ENCODE measurements around the gene PARVB.

PARVB gene

DNA sequence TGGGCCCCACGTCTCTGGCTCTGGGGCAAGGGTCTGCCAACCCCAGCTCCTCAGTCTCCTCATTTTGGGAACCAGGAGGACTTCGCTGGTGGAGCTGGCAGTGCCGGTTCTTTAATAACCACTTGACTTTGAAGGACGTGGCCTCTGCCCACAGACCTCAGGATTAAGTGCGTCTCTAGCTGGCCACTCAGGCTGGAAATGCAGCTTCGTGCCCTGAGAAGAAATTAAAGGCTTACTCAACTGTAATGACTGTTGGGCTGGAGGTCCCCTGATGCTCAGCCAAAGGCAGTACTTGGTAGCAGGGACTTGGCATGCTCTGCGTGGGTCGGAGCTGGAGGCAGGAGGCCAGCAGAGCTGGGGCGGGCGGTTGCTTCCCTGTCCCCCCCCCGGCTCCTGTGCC is 139.9 kb downstream of the PARVB start:
- DNase-seq = no peak

DNA sequence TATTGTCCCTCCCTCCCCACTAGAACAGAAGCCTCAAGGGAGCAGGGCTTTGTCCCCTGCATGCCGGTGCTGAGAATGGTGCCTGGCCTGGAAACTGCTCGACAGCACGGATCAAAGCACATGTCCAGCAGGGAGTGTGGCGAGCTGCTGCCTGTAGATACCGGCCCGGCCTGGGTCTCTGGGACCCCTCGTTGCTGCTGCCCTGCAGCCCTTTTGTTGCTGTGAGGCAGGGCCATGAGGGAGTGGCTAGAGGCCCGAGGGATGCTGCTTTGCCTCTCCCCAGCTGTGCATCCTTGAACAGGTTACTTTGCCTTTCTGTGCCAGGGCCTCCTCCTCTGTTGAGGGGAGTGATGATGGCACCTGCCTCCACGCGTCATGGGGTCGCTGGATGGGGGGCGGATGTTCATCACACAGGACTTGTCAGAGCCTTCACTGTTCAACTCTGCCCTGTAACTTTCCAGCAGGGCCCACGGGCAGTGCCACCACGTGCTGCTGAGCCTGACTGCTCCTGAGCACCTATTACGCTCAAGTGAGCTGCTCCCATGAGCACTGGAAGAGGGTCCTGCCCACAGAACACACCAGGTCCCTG is 141.3 kb downstream of the PARVB start:
- no peak for DNase-seq

DNA sequence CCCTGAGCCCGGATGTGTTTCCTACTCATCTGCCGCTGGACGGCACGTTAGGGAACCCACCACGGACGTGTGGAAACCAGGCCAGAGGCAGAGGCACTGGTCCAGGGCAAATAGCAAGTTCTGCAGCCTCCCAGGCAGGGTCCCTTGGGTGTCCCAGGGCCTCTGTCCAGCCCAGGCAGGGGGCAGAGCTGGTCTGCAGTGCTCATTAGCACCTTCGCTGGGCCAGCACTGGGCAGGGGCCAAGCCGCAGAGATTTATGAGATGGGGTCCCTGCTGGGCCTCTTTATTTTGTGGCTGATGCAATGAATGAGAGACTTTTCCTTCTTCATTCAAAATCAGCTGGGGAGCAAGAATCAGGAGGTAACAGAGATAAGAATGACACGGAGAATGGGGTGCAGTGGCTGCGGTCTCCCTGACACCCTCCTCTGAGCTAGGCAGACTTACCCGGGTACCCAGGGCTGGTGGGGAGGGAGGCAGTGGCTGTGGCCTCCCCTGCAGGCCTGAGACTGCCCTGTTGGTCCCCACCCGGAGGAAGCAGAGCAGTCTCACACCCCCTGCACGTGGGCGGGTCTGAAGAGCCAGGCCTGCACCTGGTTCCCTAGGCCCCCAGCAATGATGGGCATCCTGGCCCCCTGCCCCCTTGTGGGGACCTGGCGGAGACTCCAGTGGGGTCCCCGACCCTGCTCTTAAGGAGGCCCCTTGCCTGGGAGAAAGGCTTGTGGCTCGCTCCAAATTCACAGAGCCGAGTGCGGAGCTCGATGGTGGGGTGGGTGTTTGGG is 142.6 kb downstream of the PARVB start:
- no peak for DNase-seq

DNA sequence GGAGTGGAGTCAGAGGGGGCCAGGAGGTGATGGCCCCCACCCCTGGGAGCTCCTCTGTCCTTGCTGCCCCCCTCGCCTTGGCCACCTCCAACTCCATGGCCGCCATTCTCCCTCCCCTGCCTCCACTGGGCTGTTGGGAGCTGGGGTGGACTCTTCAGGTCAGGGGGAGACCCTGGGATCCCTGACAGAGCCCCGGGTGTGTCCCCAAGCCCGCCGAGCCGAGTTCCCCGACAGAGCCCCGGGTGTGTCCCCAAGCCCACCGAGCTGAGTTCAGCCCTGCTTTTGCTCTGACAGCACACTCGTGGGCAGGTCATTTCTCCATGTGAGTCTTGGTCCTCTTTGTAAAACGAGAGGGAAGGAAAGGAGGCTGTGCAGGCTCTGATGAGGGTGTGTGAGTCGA is 143.4 kb downstream of the PARVB start:
- no peak for DNase-seq

DNA sequence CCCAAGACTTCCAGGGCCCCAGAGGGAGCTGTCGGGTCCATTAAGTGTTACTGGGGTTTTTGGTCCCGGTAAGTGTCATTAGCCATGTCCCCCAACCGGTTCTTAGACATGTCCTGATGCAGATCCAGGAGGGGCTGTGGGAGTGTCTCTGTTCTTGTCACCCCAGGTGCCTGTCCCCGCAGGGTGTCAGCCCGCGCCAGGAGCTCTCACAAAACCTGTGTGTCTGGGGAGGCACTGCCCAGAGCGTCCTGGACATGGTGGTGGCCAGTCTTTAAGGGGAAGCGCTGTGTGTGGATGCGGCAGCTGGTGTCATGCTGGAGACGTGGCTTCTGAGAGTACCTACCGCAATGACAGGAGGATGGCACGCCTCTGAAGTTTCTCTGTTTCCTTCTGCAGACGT is 144.1 kb downstream of the PARVB start:
- DNase-seq = no peak

DNA sequence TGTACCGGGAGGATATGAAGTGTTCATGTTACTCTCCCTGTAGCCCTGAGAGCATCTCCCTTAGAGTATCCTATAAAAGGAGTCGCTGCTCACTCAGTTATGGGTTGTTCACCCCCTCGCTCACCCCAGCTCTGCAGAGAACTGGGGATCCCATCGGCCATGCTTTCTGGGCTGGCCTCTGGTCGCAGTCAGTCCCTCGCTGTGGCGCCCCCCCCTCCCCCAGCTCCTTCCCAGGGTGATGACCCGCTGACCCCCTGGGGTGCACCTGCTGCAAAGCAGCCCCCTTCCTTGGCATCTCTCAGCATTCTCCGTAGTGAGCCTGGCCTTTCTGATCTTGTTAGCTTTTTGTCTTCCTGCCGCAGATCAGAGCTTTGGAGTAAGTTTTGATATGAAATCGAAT is 146.4 kb downstream of the PARVB start:
- DNase-seq = no peak

DNA sequence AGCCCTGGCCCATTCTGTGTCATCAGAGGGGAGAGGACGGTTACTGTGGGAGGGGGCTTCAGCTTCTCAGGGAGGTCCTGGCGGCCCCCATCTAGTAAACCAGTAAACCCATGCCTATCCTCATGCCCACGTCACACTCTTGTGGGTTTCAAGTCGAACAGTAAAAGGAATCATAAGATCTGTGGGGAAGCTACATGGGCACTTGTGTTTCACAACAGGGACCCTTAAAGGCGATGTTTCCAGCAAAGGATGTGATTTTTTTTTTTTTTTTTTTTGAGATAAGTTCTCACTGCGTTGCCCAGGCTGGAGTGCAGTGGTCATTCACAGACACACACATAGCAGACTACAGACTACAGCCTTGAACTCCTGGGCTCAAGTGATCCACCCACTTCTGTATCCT is 147.5 kb downstream of the PARVB start:
- peak; percentile 80 for DNase-seq

DNA sequence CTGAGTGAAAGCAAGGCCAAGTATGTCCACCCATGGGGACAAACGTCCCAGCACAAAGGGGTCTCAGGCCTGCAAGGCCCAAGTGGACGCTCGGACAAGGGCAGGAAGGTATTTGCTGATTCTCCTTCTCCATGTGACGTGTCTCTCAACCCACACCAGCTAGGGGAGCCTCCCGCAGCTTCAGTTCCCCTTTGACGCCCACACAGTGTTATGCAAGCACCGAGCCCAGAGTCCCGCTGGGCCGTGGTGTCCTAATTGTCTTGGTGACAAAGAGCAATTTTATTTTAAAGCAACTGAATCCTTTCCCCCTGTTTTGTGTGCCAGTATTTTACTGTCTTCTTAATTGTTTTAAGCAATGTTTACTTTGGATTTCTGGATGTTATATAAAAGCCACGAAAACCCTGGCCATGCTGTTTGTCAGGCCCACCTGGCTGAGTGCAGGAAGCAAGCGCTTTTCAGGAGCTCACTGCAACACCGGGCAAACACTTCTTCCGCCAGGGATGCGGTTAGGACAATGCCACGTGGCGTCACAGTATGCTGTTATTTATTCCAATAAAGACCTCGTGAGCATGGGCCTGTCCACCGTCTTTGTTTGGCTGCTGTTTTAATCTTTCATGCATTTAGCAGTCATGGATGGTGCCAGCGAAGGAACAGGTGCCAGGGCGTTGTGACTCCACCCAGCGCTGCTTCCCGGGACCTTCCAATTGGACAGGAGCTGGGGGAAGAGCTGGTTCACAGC is 148.4 kb downstream of the PARVB start:
- DNase-seq = peak; percentile 99

DNA sequence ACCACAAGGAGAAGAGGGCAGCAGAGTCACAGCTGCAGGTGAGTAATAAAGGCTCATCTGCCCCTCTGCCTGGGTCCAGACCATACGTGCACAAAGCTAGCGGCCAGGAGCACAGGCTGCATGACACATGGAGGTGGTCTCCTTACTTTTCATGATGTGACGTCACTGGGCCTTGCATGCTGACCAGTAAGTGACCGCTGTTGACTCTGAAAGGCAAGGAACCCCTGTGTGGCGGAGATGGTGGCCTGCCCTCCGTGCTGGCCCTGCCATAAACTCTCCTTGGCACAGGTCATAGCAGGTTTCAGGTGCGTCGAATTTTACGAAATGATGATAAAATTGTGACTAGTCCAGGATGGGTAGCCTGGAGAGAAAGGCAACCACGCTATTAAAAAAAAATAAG is 149.1 kb downstream of the PARVB start:
- no peak for DNase-seq

DNA sequence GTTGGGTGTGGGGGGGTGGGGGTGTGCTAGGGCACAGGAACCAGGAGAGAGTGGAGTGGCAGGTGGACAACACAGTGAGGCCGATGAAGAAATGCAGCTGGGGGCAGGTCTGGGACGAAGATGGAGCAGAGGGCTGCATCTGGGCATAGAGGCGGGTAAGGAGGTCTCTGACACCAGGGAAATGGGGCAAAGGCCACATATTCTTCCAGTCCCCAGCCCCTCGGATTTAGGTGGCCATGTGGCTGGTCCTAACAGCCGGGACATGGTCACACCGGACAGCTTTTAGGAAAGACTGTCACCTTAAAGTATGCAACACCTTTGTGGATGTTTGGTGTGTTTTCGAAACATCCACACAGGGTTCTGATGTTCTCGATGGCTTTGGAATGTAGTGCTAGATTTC is 151.6 kb downstream of the PARVB start:
- no peak for DNase-seq

DNA sequence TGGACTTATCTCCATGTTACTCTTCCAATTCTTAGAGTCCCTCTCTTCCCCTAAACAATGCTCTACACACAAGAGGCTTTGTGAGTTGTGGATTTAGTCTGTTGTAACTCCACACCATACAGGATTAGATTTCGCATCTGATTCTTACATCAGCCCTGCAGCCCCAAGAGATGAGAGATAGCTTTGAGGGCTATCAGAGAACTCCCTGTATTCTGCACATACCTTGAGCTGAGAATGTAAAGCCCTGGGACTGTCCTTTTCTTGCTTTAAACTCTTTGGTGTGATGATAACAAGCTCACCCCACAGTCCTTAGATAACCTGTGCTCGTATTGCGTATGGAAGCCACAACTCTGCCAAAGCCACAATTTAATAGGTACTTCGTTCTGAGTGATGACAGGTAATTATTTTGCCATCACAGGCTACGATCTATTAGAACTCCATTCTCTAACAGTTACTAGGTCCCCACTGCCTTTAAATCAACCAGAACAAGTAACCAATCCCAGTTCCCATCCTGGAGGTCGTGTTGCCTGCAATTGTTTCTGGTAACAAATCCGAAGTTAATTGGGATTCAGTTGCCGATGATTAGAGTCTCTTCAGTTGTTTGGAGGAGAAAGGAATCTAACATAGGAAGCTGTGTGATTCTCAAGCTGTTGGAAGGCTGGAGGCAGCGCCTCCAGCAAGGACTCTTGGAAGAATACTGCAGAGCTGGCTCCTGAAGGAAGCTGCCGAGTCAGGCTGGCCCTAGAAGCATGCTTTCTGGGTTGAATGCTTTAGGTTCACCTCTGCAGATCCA is 155.3 kb downstream of the PARVB start:
- no peak for DNase-seq

DNA sequence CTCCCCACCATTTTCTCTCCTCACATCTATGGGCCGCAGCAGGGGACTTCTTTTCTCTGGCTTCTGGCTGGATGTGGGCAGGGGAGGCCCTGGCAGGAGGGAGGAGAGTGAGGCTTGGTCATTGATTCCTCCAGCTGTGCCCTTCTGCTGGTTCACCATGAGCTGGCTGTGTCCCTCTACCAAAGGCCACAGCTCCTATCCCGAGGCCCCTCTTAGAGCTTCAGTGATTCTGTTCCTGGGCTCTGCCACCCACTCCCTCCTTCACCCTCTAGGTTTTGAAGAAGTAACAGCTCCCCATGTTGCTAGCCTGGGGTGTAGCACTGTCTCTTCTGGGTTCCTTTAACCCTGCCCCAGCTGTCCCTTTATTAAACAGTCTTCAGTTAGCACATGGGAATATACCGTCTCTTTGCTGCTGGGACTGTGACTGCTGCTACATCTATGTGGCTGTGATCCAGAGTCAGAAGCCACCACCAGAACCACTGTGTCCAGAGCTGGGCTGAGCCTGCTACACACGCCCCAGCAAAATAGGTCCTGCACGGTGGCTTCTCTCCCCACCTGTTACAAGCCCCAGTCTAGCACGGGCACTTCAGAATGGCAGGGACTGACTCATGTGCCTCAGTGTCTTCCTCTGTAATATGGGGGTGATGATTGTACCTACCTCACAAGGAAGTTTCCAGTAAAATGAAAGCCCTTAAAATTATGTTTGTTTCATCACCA is 156.0 kb downstream of the PARVB start:
- peak; percentile 15 for DNase-seq

DNA sequence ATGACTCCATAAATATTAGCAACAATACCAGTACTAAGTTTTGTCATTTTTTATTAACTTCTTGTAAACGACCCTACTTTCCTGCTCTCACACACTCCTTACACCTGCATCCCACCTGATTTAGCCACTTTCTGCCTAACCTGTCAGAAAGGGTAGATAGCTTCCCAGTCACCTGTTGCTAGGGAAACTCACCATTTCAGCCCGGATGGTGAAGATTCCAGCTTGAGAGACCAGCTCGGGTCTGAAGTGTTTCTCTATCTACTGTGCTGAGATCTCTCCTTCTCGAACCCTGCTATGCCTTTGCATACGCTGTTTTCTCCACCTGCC is 156.6 kb downstream of the PARVB start, which contains the start of gene PARVG:
Gene PARVG (plus strand): TSS at position 220 of the 327 bp plus-strand sequence. CDS start 2,405 bp downstream, outside the sequence.
- DNase-seq = peak; percentile 32

DNA sequence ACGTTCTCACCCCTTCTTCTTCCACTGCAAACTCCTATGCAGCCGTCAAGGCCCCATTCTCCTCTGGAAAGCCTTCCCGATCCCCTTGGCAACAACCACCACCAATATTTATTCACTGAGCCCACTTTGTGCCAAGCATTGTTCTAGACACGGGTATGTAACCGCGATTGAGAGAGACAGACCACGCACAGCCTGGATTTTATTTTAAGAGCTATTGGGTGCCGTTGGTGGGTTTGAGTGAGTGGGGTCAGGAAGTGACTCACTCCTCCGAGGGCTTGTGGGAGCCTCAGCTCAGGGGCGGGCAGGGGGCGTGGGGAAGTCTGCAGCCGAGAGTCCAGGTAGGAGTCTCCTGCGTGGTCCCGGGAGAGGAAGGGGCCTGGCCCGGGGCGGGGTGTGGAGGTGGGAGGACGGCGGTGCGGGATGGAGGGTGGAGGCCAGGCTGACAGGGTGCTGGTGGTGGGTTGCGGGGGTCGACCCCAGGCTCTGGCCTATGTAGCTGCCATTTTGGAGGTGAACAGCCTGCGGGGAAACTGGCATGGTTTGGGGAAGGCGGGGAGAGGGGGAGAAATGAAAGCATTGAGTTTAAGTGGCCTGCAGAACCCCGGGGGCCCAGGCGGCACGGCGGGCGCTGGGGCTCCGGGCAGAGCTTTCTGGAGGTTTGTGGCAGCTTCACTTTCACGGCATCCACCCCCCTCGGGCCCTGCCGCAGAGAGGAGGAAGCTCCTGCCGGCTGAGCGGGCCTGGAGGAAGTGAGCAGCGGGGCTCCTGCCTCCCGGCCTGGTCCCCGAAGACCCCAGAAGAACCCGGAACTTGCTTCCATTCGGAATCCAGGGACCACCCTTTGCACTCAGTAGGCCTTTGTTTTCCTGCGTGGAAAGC is 157.2 kb downstream of the PARVB start:
- DNase-seq = peak; percentile 68

DNA sequence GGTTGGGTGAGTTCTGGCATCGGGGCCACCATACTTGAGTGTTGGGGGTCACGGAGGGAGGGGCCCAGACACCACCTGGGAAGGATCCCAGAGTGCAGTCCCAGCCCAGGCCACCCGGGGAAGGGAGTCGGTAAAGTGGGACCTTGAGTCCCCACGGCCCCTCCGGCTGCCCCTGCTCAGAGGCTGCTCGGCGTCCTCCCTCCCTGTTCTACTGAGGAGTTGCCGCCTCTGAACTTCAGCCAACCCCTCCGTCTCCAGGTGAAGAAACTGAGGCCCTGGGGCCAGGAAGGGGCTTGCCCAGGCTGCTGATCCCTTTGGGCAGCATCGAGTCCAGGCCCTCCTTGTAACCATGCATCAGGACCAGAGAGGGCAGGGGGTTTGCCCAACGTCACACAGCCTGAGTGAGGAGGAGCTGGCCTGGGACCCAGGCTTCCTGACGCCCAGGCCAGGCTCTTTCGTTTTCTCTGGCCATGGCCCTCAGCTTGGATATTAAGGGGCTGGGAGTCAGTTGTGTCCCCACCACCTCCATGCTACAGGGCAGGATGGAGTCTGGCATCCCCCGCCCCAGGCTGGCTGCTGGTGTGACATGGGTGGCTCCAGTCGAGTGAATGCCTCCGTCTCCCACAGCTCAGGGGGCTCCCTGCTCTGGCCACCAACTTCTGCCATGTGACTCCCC is 157.9 kb downstream of the PARVB start:
- DNase-seq = no peak

DNA sequence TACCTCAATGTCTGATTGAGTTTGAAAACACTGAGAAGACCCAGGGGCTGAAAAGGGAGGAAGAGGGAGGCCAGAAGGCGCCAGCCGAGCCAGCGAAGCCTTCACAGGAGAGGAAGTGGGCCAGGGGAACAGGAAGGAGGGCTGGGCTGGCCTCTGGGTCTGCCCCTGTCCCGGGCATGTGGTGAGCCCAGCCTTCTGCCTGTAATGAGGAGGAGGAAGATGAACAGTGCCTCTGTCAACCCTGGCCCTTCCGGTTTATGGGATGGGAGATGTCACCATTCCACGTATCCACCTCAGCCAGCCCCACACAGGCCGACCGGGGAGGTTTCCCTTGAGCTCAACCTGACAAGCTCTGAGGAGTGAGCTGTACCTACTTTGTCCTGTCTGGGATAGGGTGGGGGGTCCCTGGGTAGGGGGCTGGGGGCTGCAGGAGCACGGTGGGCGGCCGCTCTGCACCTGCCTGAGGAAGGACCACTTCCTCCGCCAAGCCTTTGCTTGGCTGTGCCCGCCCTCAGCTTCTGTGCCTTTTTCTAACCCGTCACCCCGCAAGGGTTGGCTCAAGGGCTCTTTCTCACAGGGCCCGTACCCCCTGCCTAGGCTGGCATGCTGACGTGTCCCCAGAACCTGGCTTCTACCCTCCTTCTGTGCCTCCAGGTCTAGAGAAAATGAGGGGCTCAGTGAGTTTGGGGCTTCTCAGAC is 158.6 kb downstream of the PARVB start:
- peak; percentile 85 for DNase-seq

DNA sequence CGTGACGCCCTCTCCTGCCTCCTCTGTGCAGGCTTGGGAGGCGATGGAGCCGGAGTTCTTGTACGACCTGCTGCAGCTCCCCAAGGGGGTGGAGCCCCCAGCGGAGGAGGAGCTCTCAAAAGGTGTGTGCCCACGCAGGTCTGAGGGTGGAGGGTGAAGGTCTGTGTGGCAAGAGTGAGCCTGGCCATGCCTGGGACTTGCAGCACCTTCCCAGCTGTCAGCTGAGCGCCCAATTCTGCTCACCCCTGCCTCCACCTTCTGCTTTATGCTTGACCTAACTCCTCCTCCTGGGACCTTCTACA is 159.1 kb downstream of the PARVB start:
- DNase-seq = no peak

DNA sequence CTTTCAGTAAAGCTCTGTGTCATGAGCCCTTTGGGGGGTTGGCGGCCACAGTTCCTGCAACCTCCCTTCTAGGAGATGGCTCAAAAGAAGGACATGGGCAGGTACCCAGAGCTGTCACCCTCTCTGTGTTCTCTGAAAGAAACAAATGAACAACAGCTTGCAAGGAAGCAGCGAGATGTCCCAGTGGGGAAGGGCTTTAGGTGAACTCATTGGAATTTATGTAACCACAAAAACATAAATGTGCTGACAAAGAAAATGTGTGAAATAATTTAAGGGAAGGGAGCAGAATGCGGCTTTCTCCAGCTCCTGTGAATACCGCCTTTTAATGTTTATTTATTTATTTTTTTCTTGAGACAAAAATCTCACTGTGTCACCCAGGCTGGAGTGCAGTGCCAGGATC is 159.9 kb downstream of the PARVB start:
- DNase-seq = no peak

DNA sequence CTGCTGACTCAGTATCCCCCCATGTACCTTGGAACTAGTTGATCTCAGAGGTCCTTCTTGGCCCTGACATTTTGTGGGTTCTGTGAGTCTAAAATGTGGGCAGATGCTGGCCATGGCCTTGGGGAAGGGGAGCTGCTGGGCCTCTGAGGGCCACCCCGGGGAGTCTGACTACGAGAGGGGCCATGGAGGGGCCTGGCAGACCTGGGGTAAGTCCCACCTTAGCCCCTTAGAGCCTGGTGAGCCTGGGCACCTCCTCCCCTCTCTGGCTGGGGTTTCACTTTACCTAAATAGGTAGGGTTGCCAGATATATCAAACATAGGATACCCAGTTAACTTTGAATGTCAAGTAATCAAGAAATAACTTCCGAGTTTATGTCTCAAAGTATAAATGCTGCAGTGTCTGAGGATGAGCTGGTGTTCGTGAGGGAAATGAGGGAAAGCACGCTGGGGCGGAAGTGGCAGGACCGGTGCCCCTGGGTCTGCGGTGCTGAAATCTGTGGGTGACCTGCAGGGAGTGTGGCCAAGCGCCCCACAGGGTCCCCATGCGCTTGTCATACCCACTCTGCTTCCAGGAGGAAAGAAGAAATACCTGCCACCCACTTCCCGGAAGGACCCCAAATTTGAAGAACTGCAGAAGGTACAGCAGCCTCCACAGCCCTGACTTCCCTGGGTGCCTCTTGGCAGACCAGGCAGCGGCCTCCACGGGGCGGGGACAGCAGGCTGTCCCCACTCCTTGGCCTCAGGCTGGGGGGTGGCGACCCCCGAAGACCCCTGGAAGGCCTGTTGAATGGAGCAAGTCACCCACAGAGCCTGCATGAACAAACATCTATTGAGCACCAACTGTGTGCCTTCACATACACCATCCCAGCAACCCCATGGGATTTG is 161.4 kb downstream of the PARVB start:
- no peak for DNase-seq

DNA sequence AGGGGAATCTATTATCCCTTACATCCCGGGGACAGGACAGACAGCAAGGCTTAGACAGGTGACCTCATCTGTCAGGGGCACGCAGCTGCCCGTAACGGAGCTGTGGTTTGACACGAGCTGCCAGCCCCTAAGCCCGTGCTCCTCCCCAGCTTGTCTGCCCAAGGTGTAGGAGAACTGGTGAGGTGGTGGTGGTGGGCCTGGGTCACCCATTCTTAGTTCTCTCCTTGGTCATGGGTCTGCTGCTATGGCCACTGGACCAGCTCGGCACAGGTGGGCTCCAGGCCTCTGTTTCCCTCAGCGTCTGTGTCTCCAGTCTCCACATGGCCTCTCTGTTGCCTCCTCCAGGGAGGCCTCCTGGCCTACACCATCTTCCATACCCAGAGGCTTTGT is 162.0 kb downstream of the PARVB start:
- DNase-seq = no peak
